T-helper 22 cell (primary cell): ENCODE data around the gene CCDC57.
A peak's percentile ranks its signal among the peaks of the same experiment; 100 is the strongest.

Source experiments
- DNase-seq: peaks from one replicate; pipeline ENCODE4 v3.0.0-alpha.2; 2020; ENCODE audit warnings: low read depth

The CCDC57 gene

DNA sequence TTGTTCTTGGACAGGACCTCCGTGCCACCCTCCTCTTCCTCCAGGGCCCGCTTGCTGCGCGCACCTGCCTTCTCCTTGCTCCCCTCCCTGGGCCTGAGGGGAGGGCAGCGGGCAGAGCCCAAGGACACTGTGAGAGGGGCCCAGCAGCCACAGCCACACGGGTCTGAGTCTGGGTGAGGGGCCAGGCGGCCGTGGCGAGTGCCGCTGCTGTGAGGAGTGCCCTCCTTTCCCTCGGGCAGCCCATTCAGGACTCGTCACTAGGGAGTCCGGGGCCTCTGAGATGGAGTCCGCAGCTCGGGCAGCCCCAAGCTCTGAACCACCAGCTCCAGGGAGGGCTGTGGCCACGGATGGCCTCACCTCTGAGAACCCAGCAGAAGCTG is 152.7 kb downstream of the CCDC57 start:
- DNase-seq = no peak

GRCh38 chr17:82059272-82060000 is 153.2 kb downstream of the CCDC57 start:
- DNase-seq = no peak

DNA sequence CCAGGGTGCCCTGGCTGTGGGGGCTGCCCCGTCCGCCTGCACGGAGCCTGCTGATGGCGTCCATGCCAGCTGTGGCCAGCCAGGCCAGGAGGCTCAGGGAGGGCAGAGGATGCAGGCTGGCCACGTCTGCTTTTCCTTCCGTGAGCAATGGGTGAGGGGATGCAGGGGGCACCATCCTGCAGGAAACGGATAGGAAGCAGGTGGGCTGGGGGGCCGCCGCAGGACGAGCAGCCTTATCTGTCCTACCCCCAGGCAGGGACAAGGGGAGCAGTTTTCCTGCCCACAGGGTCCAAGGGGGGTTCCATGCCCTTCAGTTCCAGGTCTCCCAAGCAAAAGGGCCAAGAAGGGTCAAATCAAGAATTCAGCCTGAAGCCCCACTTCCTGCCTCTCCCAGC is 153.8 kb downstream of the CCDC57 start:
- DNase-seq = no peak

DNA sequence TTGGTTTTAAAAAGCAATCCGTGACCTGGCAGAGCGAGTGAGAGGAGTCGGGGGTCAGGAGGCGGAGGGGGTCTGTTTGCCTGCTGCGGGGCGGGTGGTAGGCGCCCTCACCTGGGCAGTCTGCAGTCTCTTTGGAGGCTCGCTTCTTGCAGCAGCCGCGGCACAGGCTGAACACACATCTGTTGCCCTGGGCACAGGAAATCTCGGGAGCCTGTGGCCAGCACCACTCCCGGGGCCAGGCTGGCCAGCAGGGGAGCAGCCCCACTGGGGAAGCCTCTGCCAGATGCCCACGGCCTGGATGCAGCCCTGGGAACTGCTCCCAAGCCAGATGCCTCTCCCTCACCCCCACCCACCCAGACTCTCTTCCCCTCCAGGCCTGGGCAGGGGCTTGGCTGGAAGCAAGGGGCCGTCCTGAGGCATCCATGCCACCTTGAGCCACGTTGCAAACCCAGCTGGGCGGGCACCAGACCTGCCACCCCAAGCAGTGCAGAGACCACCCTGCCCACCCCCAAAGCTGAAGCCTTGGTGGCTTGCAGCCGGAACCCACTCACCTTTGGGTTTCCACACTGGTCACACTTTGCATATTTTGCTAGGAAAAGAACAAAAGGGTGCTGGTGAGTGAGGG is 154.3 kb downstream of the CCDC57 start:
- no peak for DNase-seq

- DNase-seq = no peak
Observed at GRCh38 chr17:82056729-82057621, 155.7 kb downstream of the CCDC57 start.

DNA sequence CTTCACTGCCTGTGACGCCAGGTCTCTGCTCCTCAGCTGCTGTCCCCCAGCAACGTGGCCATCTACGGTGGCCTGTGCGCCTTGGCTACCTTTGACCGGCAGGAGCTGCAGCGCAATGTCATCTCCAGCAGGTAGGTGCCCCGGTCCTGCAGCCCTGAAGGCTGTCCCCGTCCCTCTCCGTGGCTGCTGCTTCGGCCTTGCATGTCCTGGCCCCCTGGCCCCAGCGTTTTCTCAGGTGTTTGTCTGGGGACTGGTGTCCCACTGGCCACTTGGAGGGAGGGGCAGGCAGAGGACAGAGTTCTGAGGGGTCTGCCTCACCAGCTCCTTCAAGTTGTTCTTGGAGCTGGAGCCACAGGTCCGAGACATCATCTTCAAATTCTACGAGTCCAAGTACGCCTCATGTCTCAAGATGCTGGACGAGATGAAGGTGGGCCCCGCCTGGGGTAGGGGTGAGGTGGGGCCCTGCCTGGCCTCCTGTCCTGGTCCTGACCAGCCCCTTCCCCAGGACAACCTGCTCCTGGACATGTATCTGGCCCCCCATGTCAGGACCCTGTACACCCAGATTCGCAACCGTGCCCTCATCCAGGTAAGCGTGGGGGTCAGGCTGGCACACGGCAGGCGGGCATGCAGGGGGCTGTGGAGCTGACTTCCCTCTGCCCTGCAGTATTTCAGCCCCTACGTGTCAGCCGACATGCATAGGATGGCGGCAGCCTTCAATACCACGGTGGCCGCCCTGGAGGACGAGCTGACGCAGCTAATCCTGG is 156.5 kb downstream of the CCDC57 start:
- DNase-seq = no peak

GRCh38 chr17:82055023-82055964 is 157.3 kb downstream of the CCDC57 start:
- DNase-seq = no peak

DNA sequence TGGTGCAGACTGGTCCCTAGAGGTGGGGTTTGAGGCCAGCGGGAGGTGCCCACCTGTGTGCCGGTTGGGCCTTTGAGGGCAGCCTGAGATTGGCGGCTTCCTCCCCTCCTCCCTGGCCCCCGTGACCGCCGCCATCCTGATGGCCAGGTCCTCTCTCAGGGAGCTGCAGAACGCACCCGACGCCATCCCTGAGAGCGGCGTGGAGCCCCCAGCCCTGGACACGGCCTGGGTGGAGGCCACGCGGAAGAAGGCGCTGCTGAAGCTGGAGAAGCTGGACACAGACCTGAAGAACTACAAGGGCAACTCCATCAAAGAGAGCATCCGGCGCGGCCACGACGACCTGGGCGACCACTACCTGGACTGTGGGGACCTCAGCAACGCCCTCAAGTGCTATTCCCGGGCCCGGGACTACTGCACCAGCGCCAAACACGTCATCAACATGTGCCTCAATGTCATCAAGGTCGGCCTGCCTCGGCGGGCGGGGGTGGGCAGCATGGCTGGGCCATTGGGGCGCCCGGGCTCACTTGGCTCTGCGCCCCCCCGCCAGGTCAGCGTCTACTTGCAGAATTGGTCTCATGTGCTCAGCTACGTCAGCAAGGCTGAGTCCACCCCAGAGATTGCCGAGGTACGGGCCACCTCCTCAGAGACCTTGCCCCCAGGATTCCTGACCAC is 158.2 kb downstream of the CCDC57 start:
- no peak for DNase-seq

DNA sequence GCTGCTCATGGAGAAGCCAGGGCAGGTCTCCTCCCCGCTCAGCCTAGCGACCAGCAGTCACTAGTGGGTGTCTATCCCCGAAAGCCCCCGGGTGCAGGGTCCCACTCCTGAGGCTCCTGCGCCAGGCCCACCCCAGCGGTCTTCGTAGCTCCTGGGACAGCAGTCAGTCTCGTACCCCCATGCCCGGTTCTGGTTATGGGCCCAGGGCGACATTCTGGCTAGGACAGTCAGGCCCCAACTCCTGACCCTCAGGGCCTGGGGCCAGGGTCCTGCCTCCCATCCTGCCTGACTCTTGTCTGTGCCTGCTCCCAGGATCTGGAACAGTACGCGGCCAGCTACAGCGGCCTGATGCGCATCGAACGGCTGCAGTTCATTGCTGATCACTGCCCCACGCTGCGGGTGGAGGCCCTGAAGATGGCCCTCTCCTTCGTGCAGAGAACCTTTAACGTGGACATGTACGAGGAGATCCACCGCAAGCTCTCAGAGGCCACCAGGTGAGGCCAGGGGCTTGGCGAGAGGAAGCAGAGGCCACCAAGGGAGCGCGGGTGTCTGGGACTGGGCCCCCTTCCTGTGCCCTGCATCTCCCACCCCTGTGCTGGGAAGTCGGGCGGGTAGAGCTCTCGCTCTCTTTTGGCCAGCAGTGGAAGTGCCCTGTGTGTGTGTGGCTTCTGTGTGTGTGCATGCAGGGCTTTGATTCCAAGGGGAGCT is 158.9 kb downstream of the CCDC57 start:
- no peak for DNase-seq

- DNase-seq = no peak
Observed at GRCh38 chr17:82053130-82053529, 159.5 kb downstream of the CCDC57 start.

GRCh38 chr17:82052638-82053059 is 160.0 kb downstream of the CCDC57 start:
- DNase-seq = no peak

DNA sequence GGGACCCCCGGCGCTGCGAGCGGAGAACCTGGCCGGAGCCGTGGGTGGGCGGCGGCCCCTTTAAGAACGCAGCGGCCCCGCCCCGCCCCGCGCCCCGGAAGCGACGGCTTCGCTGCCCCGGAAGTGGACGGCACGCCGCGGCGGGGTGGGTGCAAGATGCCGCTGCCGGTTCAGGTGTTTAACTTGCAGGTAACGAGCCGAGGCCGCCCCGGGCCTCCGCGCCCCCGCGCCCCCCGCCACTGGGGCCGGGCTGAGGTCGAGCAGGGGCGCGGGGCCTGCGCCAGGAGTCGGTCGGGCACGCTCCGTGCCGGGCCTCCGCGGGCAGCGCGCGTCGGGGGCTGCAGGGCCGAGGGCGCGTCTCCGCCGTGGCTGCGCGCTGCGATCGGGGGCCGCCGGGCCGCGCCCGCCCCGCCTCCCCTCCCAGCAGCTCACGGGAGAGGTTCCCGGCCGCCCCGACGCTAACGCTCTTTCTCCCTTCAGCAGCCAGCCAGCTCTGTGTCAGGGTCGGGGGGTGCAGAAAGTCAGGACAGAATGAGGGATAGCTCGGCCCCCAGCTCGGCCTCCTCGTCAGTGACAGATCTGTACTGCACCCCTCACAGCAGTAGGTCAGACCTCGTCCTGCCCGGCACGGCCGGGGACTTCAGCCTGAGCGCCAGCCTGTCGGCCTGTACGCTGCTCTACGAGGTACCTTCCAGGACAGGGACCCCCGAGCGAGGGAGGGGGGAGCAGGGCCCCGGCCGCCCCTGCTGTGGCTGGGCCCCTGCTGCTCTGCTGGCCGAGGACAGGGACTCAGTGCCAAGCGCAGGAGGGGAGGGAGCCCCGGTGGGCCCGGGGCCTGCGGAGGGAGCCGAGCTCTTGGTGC is 160.6 kb downstream of the CCDC57 start, which contains the start of the genes GPS1 and RFNG:
Gene GPS1 (plus strand): TSS at position 123 of the 862 bp plus-strand sequence. CDS start 34 bp downstream, at position 157.
Gene RFNG (minus strand): TSS at position 36 of the 862 bp plus-strand sequence. CDS start 45 bp downstream, outside the sequence.
- peak; percentile 71 for DNase-seq
